ENCODE measurements around the gene IRX4.

The IRX4 gene

GRCh38 chr5:1897816-1898450 is 15.2 kb upstream of the IRX4 start:
- no peak for DNase-seq (ENCODE audit: low read depth, low spot score)
- no peak overlapping the region for H3K4me3 ChIP-seq (ENCODE audit: low read depth, low read length)
- no peak for TF ChIP-seq CTCF (IDR thresholded peaks at IDR 0.05; ENCODE audit: low read depth, low read length)
- in situ Hi-C loops (cut with HindIII; ENCODE audit: low sequenced_read_pairs): no loop called here

- no peak for DNase-seq (ENCODE audit: low read depth, low spot score)
- H3K4me3 ChIP-seq (ENCODE audit: low read depth, low read length): no peak overlapping the region
- in situ Hi-C loops (cut with HindIII; ENCODE audit: low sequenced_read_pairs): no loop called here
- TF ChIP-seq CTCF (IDR thresholded peaks at IDR 0.05; ENCODE audit: low read depth, low read length): no peak
Observed at GRCh38 chr5:1897386-1897785, 14.7 kb upstream of the IRX4 start.

- in situ Hi-C loops (cut with HindIII; ENCODE audit: low sequenced_read_pairs): no loop called here
- H3K4me3 ChIP-seq (ENCODE audit: low read depth, low read length): no peak overlapping the region
- no peak for DNase-seq (ENCODE audit: low read depth, low spot score)
- no peak for TF ChIP-seq CTCF (IDR thresholded peaks at IDR 0.05; ENCODE audit: low read depth, low read length)
Observed at GRCh38 chr5:1896602-1897376, 14.1 kb upstream of the IRX4 start.

GRCh38 chr5:1895739-1896420 is 13.2 kb upstream of the IRX4 start:
- in situ Hi-C loops (cut with HindIII; ENCODE audit: low sequenced_read_pairs): no loop called here
- TF ChIP-seq CTCF (IDR thresholded peaks at IDR 0.05; ENCODE audit: low read depth, low read length): no peak
- no peak for DNase-seq (ENCODE audit: low read depth, low spot score)
- no peak overlapping the region for H3K4me3 ChIP-seq (ENCODE audit: low read depth, low read length)

- H3K4me3 ChIP-seq (ENCODE audit: low read depth, low read length): no peak overlapping the region
- no peak for DNase-seq (ENCODE audit: low read depth, low spot score)
- in situ Hi-C loops (cut with HindIII; ENCODE audit: low sequenced_read_pairs): no loop called here
- no peak for TF ChIP-seq CTCF (IDR thresholded peaks at IDR 0.05; ENCODE audit: low read depth, low read length)
Observed at GRCh38 chr5:1894243-1894642, 11.5 kb upstream of the IRX4 start.

GRCh38 chr5:1893754-1894153 is 11.0 kb upstream of the IRX4 start:
- no peak for TF ChIP-seq CTCF (IDR thresholded peaks at IDR 0.05; ENCODE audit: low read depth, low read length)
- in situ Hi-C loops (cut with HindIII; ENCODE audit: low sequenced_read_pairs): no loop called here
- H3K4me3 ChIP-seq (ENCODE audit: low read depth, low read length): no peak overlapping the region
- no peak for DNase-seq (ENCODE audit: low read depth, low spot score)
